T47D (cell line): ENCODE data around the gene AUTS2.

Source experiments
- DNase-seq, 2 experiments: peaks; one replicate each; pipeline versions ENCODE4 v3.0.0 to v3.0.0-alpha.2; 2011 to 2012; ENCODE audit warnings: low read depth in 1 of 2, low spot score in 1 of 2
- JUND ChIP-seq: IDR thresholded peaks from 2 replicates; pipeline ENCODE4 v1.6.1; 2012; ENCODE audit warnings: low read depth
- in situ Hi-C: cut with HindIII; loops from 2 replicates; pipeline ENCODE4 v1.10.0; 2016; ENCODE audit warnings: low sequenced_read_pairs, low pct_unique_long_range_greater_than_20kb

The AUTS2 gene

DNA sequence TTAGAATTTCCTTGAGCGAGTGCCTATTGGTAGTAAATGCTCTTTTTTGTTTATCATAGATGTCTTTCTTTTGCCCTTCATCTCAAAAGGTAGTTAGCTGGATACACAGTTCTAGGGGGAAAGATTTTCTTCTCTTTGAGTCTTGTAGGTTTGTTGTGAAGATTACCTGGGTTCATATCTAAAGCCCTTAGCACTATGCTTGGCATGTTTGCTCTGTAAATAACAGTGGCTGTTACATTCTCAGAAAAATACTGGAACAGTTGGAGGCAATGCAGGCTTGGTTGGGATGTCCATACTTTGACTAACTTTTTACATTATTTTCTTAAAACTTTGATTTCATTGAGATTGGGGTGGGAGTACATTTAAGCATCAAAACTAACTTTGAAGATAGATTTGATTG is 144.0 kb downstream of the AUTS2 start:
- DNase-seq, result peak in 1 of 2 experiments; percentile 31
- in situ Hi-C loops, result no loop called here
- no peak for TF ChIP-seq JUND

DNA sequence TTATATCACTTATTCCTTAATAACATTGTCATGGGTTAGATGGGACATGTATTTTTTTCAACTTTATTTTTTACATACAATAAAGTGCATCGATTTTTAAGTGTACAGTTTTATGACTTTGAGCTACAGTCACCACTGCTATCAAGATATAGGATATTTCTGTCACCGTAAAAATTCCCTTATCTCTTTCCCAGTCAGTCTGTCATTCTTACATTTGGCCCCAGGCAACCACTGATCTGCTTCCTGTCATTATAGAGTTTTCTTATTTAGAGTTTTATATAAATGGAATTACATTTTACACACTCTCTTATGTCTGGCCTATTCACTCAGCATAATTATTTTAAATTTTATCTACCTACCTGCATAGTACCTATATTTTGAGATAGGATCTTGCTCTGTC is 145.2 kb downstream of the AUTS2 start:
- no peak for TF ChIP-seq JUND
- DNase-seq, result no peak

DNA sequence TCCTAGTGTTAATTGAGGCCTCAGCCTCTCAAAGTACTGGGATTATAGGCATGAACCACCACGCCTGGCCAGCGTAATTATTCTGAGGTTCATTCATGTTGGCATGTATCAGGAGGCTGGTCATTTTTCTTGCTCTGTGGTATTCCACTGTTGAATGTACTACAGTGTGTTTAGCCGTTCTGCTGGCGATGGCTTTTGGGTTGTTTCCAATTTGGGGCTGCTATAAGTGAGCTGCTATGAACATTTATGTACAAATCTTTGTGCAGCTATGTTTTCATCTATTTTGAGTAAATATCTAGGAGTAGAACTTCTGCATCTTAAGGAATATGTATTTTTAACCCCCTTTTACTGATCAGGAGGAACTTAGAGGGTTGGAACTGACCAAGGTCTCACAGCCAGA is 145.8 kb downstream of the AUTS2 start:
- in situ Hi-C loops, result no loop called here
- DNase-seq, result no peak
- no peak for TF ChIP-seq JUND

More for the DNA sequence above, 145.2 kb downstream of the AUTS2 start:
- in situ Hi-C loops, result no loop called here

DNA sequence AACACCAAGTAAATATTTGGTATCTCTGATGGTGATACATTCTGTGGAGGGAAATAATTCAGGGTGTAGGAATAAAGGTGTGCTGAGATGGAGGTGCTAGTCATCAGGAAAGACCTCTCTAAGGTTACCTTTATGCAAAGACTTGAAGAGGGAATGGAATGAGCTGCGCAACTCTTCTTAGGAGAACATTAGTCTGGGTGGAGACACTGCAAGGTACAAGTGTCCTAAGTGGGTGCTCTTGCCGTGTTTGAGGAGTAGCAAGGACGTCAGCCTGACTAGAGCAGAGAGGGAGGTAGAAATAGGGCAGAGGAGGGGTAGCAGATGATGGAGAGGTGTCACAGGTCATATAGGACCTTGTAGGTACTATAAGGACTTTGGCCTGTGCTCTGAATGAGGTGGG is 148.1 kb downstream of the AUTS2 start:
- TF ChIP-seq JUND, result no peak
- DNase-seq, result no peak
- in situ Hi-C loops, result no loop called here

DNA sequence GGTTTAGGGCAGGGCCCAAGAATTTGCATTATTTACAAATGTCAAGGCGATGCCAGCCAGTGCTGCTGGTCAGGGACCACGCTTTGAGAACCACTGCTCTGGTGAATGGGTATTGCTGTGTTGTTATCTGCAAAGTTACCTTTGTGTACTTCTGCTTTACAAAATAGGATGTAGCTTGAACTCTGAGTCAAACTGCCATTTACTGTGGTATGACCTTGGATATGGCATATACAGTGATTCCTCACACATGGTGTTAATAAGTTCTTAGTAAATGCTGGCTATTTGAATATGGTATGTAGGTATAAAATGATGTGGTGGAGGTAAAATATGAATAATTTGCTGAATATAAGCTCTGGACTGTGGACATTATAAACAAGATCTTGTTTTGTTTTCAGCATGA is 148.9 kb downstream of the AUTS2 start:
- in situ Hi-C loops, result no loop called here
- no peak for DNase-seq

DNA sequence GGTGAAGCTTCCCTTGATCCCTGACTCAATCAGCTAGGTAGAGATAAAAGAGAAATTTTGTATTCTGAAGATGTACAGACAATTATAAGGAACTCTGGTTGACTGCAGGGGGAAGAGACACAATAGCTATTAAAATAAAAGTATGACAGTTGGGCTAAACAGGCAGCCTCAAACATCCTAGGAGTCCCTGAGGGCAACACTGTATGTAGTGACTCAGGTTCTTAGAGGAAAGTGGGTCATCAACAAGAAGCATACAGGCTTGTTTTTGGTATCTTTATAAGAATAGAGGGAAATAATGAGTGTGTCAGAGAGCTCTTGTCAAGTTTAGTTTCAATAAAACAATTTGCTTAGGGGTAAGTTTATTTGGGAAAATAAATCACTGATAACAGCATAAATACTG is 150.3 kb downstream of the AUTS2 start:
- in situ Hi-C loops, result no loop called here
- no peak for DNase-seq
- no peak for TF ChIP-seq JUND

More for the DNA sequence above, 148.9 kb downstream of the AUTS2 start:
- no peak for TF ChIP-seq JUND

DNA sequence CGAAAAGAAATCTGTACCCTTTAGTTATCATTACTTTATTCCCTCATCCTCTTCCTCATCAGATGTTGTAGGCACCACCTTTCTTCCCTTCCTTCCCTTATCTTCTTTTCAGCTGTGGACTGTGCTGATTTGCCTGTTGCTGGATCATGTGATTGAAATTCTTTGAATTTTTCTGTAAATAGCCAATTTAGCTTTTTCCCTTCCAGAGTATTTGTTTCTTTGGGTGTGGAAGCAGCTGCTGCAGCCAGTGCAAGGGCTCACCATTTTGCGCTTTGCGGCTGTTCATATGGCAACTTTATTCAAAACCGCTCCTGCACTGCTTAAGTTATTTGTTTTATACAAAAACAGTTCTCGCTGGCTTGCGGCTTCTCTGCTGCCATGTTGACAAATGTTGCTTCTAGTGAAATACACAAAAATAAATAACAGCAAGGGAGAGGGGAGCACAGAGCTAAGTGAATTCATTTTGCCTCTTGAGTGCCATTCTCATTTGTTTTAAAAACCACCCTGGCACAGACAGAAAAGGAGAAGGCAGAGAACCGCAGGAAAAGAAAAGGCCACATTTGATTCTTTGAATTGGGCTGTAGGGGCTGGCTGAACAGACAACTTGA is 151.2 kb downstream of the AUTS2 start:
- in situ Hi-C loops, result no loop called here
- no peak for DNase-seq
- no peak for TF ChIP-seq JUND

DNA sequence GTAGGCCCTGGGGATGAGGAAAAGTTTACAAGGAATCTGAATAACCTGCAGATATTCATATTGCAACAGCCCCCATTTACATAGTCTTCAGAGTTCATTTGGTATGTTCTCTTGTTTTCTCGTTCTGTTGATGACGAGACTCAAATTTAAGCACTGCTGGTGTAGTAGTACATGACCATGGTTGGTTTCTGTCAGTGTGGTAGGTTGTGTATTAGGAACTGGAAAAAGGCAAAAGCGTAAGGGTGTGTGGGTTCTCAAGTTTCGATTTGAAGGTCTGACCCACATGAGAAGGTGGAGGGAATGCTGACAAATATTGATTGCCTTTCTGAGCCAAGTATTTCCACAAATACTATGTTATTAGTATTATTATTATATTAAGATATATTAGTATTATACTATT is 151.7 kb downstream of the AUTS2 start:
- no peak for DNase-seq
- no peak for TF ChIP-seq JUND
- in situ Hi-C loops, result no loop called here

DNA sequence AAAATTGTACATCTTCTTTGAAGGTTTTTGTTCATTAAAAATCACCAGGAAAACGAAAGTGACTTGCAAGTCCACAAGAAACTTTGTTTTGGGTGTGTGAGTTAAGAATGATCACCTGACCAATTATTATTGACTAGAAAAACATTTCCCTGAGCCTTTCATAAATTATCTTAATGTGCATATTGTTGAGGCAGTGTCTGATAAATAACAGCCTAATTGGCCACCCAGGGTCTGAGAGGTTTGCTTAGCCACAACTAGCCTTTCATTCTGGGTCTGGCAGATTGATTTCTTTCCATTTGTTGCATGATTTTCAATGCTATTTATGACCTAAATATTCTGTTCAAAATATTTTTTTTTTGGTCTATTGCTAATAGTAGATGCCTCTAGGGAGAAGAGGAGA is 152.8 kb downstream of the AUTS2 start:
- no peak for TF ChIP-seq JUND
- in situ Hi-C loops, result no loop called here
- no peak for DNase-seq

DNA sequence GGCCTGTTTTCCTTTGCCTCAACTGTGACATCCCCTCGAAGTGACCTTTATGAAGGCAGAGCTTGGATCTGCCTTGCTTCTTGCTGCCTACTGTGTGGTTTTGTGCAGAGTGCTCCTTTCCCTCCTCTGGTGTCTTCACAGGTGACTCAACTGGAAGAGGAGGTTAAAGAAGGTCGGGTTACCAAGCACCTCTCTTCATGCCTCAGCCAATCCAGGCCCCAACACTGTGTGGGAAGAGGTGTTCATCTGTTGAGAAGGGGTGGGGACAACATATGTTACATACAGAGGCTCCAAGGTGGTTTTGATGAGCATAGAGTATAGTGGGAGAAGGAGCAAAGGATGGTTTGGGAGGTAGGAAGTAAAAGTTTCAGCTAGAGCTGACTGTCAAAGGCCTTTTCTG is 155.7 kb downstream of the AUTS2 start:
- TF ChIP-seq JUND, result no peak
- DNase-seq, result peak in 1 of 2 experiments; percentile 34
- in situ Hi-C loops, result no loop called here

DNA sequence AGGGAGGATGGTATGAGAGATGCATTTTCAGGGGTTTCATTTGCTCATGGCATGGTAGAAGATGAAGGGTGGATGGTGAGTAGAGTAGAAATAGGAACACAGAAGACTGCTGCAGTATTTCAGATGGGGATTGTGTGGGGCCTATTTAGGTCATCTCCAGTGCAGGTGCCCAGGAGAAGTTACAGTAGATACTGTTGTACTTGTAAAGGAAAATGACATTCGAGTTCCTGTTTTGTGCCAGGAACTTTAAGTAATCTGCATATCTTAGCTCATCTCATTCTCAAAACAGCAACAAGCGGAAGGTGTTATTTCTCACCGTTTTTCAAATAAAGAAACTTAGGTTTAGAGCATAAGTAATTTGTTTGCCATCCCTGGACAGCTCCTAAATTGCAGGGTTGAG is 156.2 kb downstream of the AUTS2 start:
- in situ Hi-C loops, result no loop called here
- no peak for DNase-seq
- no peak for TF ChIP-seq JUND

DNA sequence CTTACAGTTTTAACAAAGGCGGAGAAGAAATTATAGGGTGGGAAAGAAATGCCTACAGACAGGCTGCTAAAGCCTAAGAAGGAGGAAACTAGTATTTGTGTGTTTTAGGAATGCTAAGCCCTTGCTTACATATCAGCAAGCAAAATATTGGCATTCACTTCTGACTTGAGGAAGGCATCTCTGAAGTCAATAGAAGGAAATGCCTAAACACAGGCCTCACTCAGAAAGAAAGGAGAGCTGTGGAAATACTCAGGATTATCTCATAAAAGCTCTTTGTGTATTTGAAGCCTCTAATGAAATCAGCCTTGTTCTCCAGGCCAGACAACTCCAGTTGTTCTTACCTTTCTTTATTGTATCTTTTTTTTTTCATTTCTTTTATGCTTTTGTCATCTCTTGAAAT is 158.0 kb downstream of the AUTS2 start:
- in situ Hi-C loops, result no loop called here
- no peak for TF ChIP-seq JUND
- peak in 1 of 2 experiments; percentile 32 for DNase-seq

DNA sequence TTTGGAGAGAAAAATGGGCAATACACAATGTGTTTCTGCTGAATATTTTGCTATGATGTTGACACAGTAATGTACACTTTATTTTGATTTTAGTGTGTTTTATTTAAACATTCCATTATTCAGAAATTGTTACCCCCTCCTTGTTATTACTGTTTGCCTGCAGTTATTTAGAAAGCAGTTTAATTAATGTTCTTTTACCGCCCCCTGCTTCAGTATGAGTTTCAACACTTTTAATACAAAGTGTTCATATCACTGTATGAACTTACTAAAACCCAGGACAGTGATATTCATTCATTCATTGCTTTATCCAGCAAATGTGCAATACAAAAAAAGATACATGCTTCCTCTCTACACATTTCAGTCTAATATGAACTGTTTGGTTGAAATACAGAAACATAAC is 159.3 kb downstream of the AUTS2 start:
- DNase-seq, result no peak
- no peak for TF ChIP-seq JUND
- in situ Hi-C loops, result no loop called here

DNA sequence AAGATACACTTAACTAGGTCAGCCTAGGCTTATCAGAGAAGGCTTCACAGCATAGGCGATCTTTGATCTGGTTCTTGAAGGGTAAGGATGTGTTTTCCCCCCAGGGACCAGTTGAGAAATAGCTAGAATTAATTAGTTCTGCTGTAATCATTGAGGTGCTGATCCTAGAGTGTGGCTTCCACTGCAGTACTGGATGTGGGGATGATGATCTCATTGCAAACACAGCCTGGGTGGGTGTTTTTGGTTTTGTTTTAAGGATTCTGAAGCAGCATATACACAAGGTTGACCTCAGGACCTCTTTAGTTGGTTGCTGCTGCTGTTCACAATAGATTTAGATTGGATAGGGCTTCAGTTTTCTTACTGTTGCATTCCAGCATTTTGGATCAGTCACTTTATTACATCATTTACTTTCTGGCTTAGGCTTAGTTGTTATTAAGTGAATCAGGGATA is 159.7 kb downstream of the AUTS2 start:
- no peak for TF ChIP-seq JUND
- no peak for DNase-seq
- in situ Hi-C loops, result no loop called here
